Effector CD8-positive, alpha-beta T cell (primary cell): Measurements from ENCODE around the gene C19orf25.

Experiments
- DNase-seq: peaks from one replicate; lab custom pipeline; 2025; lab: John Stamatoyannopoulos, UW

The C19orf25 gene

DNA sequence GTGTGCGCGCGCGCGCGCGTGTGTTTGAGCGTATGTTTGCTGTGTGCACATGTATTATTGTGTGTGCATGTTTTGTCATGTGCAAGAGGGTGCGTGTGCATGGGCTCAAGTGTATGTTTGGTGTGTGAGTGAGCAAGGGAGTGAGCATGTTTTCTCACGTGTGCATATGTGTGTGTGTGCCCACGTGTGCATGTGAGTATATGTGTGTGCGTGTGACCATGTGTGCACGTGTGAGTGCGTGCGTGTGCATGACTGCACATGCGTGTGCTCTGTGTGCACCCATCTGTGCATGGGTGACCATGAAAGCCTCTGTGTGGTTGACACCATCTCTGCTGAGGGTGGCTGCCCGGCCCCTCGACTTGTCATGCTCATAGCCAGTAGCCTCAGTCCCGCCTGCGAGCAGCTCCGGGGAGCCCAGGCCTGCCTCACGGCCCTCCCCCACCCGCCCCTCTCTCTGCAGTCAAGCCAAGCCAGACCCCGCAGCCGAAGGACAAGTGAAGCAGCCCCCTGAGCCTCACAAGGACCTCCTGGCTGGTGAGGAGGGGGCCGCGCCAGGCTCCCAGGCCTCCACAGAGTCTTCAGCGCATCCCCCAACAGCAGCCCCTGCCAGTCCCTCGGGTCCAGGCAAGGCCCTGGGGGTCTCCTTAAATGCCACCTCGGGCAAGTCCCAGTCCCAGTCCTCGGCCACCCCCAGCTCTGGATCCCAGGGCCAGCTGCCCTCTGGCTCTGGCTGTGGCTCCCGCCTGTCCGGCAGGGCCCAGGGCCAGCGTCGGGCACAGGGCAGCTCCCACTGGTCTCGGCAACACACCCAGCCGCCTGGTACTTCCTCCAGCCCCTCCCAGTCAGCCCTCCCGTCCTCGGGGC, 17.9 kb upstream of the C19orf25 start:
- DNase-seq: no peak

DNA sequence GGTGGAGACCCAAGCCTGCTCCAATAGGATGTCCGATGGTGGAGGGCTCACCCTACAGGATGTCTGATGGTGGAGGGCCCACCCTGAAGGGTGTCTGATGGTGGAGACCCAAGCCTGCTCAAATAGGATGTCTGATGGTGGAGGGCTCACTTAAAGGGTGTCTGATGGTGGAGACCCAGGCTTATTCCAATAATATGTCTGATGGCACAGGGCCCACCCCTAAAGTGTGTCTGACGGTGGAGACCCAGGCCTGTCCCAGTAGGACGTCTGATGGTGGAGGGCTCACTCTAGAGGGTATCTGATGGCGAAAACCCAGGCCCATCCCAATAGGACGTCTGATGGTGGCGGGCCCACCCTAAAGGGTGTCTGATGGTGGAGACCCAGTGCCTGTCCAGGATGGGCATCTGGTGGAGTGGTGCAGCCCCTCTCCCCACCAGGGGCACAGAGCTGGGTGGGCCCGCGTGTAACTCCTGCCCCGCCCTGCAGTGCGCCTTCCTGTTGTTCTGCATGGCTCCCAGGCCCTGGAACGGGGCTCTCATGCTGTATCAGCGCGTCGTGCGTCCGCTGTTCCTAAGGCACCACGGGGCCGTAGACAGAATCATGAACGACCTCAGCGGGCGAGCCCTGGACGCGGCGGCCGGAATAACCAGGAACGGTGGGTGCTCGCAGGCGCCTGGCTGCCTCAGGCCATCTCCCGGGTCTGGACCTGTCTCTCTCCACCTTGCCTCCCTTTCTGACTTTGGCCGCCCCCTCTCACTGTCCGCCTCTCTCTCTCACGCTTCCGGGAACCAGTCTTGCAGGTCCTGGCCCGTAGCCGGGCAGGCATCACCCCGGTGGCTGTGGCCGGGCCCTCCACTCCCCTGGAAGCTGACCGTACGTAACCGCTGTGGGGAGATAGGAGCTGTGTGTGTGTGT, 17.0 kb upstream of the C19orf25 start:
- DNase-seq: no peak

DNA sequence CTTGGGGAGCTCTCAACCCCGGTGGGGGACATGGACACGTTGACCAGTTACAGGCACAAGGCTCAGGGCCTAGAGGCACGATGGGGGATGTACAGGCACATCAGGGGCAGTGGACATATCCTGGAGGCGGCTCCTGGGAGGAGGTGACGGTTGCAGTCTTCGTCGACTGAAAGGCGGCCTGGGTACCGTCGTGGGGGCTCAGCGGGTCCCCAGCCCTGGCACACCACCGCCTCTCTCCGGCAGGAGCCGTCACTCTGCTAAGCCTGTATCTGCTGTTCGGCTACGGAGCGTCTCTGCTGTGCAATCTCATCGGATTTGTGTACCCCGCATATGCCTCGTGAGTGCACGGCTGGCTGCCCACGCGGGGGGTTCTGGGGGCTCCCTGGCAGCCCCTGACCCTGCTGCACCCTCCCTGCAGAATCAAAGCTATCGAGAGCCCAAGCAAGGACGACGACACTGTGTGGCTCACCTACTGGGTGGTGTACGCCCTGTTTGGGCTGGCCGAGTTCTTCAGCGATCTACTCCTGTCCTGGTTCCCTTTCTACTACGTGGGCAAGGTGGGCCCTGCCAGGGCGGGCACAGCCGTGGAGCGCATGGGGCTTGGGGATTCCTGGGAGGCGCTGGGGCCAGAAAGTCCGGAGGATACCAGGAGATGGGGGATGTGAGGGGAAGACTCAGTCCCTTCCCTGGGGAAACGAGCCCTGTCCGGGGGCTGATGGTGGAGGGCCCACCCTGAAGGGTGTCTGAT, 16.2 kb upstream of the C19orf25 start:
- DNase-seq: no peak

DNA sequence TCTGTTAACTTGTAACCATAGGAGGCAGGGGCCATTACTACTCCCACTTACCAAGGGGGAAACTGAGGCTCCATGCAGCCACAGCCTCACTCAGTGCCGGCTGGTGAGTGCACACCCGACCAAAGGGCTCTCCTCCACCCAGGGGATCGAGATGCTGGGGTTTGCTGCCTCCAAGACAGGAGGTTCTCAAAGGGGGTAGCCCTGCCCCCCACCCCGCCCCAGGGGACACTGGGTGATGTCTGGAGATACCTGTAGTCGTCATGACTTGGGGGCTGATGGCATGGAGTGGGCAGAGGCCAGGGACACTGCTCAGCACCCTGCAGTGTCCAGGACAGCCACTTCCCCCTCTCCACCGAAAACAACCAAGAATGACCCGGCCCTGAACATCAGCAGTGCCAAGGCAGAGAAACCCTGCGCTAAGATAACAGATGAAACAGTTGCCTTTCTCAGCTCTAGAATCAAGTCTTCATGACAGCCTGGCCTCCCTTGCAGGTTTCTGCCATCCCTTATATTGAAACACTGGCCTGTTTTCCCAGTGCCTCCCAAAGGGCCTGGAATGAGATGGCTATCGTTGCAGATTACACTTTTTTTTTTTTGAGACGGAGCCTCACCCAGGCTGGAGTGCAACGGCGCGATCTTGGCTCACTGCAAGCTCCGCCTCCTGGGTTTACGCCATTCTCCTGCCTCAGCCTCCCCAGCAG, 15.2 kb upstream of the C19orf25 start:
- no peak for DNase-seq

DNA sequence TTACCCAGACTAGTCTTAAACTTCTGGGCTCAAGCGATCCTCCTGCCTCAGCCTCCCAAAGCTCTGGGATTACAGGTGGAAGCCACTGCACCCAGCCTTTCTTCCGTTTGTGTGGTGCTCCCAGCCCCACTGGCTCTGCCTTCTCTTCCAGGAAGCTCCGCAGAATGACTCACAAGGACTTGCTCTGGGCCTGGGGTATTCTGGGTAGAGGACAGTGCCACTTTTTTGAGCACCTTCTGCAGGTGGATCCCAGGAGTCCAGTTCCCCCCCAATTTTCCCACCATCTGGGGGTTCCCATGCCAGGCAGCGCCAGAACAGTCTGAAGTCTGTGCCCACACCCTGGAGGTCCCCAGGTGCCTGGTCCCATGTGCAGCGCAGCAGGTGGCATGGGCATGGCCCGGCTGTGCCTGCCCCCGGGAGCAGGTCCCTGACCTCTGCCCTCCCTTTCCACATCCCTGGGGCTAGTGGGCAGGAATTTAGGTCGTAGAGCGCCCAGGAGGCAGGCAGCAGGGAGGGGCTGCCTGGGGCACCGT, 13.5 kb upstream of the C19orf25 start:
- no peak for DNase-seq

DNA sequence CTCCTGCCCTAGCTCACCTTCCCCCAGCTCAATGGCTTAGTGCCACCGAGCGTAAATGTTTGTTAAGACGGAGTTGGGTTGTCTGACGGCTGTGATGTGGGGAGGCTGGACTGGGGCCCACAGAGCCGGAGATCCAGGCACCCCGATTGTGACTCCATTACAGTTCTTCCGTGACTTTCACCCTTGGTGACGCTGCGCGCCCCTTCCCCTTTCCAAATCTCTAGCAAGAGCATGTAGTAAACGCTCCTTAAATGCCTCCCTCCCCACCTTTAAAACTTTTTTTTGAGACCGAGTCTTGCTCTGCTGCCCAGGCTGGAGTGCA, 12.8 kb upstream of the C19orf25 start:
- DNase-seq: no peak

DNA sequence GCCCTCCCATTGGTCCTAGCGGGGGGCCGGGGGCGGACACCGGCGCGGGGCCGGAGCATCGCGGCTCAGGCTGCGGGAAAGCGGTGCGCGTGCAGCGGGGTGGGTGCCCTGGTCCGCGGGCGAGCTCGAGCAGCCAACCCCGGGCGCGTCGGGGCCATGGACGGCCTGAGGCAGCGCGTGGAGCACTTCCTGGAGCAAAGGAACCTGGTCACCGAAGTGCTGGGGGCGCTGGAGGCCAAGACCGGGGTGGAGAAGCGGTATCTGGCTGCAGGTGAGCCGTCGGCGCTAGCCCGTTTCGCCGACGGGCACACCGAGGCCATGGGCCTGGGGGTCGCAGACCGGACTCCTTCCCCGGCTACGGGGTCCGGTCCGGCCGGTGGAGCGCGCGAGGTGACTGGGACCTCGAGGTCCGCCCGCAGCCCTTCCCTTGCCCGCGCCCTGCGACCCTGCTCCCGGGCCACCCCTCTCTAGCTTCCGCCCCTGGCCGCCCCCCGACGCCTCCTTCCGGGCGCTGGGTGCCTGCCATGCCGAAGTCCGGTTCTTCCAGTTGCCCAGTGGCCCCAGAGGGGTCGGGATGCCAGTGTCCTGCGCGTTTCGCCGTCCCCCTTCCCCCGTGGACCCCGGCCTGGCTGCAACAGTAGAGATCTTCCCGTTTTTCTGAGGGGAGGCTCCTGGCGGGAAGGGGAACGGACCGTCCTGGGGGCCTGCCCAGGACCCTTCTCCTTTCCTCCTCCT, 12.3 kb upstream of the C19orf25 start, which contains the start of gene REEP6:
TSS of gene REEP6 (plus strand) at position 68 of the 735 bp plus-strand sequence. CDS start at position 157, 89 bp downstream.
- DNase-seq: no peak

DNA sequence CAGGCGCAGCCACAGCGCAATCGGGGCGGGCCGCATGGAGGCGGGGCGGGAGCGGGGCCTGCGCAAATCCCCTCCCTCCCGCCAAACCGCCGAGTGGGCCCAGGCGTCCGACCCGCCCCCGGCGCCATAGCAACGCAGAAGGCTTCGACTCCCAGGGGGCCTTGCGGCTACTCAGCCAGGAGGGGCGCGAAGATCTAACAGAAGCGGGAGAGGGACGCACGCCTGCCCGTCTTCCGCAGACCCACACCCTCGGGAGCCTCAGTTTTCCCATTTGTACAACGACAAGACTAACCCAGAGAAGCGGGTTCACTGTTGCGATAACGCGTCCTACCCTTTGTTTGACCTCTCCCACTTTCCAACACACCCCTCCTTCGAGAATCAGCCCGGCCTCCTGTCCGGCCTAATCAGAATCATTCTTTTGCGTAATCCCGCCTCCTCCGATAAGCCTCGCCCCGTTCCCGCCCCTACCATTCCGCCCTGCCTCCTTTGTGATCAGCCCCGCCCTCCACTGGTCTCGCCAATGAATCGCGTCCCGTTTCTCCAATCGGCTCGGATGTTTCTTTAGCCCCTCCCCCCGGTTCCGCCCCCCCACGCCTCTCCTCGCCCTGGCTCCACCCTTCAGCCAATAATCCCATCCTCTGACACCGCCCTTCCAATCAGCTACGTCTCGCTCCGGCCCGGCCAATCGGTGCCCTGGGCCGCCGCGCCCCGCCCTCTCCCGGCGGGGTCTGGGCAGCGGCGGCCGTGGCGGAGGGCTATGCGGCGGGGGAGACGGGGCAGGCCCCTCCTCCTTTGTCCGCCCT, 11.5 kb upstream of the C19orf25 start, which contains the start of gene PCSK4:
TSS of gene PCSK4 (minus strand) at position 40 of the 803 bp plus-strand sequence. CDS start at position 36, 4 bp downstream.
- peak; percentile 97 for DNase-seq

DNA sequence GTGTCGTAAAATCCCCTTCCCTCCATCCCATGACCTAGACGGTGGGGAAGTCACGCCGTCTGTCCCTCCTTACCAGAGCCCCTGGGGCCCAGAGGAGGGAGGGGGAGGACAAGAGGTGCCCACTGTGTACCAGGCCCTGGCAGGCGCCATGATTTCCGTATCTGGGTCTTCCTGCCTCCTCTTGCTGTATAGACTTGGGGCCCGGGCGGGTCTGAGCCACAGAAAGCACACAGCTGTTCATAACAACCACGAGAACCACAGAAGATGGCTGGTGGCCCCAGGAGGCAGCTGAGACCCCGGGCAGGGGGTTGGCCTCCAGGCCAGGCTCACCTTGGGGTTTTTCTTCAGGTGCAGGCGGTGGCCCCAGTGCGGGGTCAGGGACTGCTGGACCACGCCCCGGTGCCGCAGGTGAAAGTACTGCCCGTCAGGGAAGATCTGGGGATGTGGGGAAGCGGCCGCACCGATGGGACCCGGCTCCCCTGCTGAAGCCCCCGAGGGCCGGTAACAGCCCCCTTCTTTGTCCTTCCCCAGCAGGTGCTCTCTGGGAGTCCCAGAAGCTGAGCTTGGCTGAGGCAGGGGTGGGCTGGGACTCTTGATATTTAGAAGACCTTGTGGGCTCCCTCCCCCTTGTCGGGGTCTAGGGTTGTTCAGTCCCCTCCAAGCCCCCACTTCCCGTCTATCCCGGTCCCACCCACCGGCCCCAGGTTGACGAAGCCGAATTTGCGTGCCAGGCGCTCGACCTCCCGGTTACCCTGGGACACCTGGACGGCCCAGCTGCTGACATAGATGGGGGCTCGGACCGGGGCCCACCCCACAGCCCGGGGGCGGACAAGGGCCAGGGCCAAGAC, 10.7 kb upstream of the C19orf25 start:
- DNase-seq: no peak

DNA sequence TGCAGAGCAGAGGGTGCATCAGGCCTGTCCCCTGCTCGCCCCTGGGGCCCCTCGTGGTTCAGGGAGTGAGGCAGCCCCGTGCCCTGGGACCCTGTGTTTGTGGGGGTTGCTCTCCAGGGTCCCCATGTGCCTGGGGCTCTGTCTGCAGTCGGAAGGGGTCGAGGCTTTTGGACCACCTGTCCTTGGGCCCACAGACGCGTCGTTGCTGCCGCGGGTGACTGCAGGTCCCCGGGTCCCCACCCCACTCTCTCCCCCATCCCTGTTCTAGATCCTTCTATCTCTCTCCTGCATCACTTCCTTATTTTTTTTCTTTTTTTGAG, 9.2 kb upstream of the C19orf25 start:
- no peak for DNase-seq

DNA sequence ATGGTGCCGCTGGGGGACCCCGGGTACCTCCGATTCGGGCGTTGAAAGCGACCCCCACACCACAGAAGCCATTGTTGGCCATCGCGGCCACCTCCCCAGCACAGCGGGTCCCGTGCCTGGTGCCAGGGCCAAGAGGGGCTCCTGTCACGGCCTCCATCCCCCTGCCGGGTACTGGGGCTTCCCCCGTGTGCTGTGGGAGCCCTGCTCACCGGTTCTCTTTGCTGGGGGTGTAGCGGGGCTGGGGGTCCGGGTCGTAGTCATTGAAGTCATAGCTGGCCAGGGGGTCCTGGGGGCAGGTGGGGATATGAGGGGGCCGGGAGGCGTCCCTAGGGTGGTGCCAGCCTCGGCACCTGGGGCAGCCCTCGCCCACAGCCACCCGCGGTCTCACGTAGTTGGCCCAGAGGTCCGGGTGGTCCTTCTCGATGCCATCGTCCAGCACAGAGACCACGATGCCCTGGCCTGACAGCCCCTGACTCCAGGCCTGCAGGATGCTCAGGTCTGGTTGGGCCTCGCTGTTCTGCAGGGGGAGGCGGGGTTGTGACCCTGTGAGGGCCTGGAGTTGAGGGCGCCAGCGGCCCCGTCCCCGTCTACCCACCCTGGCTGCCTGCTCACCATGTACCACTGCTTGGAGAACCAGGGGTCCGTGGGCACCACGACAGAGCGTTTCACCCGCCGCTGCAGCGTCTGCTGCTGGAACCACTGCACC, 8.7 kb upstream of the C19orf25 start:
- DNase-seq: no peak

DNA sequence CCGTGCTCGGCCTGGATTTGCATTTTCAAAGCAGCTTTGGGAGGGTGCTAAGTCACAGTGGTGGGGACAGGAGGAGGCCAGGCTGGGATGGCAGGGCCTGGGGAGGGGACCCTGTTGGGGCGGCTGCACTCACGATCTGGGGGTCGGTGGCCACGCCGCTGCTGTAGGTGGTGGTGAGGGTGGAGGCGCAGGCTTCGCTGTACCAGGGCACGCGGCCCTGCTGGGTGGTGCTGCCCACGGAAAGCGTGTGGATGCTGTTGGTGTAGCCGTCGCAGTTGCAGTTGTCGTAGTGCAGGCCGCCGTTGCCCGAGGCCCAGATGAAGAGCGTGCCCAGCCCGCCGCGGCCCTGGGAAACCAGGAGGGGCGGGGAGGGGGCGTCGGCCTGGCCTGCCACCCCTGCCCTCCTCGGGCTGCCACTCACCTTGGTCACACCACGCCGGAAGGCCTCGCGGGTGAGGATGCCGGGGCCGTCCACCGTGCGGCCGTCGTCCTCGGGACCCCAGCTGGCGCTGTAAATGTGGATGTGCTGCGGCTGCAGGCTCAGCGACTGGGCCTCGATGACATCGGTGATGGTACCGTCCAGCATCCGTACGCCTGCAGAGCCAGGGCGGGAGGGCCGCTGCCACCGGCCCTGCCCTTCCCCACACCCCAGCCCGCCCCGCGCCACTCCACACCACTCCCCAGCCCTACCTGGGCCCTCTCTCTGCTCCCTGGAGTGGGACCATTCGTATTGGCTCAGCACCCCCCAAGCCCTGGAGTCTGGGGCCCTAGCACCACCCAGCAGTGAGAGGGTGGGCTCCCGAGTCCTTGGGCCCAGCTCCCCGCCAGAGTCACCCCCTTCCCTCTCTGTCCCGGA, 7.9 kb upstream of the C19orf25 start:
- no peak for DNase-seq

DNA sequence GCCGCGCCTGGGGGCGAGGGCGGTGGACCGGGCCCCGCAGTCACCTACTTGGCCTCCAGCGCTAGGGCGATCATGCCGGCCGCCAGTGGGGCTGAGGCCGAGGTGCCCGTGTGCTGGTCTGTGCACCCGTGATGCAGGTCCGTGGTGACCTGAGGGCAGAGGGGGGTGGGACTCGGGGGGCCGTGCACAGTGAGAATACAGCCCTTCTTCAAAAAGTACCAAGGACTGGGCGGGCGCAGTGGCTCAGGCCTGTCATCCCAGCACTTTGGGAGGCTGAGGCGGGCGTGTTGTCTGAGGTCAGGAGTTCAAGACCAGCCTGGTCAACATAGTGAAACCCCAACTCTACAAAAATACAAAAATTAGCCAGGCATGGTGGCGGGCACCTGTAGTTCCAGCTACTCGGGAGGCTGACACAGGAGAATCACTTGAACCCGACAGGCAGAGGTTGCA, 5.0 kb upstream of the C19orf25 start:
- DNase-seq: no peak

DNA sequence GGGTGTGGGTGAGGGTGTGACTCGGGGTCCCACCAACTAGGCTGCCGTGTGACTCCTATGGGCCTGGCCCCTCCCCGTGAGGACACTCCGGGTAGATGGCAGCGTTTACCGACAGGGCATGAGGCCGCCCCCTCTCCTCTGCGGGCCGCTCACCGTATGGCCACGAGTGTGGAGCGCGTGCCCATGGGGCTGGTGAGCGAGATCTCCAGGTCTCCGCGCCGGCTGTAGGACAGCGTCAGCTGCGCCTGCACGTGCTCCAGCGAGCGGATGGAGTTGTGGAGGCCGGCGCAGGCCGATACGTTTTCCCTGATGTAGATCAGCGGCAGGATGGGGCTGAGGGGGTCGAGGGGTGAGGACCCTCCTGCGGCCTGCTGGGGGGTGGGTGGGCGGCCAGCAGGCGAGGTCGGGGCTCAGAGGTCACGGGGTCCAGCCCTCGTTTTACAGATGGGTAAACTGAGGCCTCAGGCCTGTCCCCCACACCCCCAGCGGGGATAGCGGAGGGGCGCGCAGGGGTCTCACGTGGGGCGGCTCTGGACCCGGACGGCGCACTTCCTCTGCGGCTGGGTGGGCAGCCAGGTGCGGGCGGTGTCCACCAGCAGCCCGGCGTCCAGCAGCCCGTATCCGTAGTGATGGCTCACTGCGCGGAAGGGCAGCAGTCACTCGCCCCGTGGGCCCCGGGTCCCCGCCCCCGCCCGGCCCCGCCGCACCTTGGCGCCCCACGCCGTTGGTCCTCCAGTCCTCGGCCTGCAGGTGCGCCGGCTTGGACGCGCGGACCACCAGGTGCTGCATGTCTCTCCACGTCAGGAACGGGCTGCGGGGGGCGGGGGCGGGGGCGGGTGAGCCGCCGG, 4.3 kb upstream of the C19orf25 start:
- no peak for DNase-seq

DNA sequence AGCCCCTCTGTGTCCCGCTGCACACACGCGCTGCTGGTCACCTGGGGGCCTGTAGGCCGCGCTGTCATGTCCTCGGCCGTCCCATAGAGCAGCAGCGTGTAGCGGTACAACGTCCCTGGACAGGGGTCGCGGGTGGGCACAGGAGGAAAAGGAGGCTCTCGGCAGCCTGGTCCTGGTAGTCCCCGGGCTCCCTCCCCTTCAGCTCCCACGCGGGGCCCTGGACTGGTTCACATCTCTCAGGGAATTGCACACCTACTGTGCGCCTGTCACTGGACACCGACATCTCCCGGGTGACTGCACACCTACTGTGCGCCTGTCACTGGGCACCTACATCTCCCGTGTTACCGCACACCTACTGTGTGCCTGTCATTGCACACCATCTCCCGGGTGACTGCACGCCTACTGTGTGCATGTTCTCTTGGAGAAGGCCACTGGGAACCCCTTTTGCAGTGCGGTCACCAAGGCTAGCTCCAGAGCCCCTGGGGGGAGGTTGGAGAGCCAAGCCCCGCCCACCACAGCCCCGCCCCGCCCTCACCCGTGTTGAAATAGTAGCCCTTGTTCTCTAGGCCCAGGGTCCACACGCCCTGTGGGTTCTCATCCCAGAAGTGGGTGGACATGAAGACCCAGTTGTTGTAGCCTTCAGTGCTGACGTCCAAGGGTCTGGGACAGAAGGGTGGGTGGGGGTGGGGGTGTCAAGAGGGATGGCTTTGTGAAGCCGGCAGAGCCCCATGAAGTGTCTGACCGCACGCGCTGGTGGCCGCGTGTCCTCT, 3.5 kb upstream of the C19orf25 start:
- DNase-seq: no peak
